ENCODE data around the gene YIF1B.

DNA sequence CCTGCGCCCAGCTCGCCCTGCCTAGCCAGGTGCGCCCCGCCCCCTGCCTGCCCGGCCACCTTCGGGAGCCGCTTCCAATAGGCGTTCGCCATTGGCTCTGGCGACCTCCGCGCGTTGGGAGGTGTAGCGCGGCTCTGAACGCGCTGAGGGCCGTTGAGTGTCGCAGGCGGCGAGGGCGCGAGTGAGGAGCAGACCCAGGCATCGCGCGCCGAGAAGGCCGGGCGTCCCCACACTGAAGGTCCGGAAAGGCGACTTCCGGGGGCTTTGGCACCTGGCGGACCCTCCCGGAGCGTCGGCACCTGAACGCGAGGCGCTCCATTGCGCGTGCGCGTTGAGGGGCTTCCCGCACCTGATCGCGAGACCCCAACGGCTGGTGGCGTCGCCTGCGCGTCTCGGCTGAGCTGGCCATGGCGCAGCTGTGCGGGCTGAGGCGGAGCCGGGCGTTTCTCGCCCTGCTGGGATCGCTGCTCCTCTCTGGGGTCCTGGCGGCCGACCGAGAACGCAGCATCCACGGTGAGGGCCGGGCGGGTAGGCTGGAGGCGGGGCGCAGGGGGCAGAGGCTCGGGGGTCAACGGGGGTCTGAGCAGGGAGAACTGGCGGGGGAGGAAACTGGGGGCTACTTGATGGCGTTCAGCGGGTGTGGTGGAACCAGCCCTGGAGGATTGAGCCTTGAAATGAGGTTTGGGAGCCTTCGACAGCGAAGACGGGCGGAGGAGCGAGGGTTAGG lies 51.1 kb downstream of the YIF1B start, which contains the start of gene SPINT2:
- TF ChIP-seq YY1 (IDR thresholded peaks at IDR 0.05; ENCODE audit: insufficient read depth, insufficient read length) (no peak), SUZ12 (IDR thresholded peaks at IDR 0.05; ENCODE audit: extremely low read depth, insufficient read depth, insufficient read length) (no peak), ZNF274 (IDR thresholded peaks at IDR 0.05; ENCODE audit: low read depth, low read length) (no peak)

All from NT2/D1 (cell line).